Stimulated activated CD4-positive, alpha-beta T cell treated with anti-CD3 and anti-CD28 coated beads, Interleukin-15, amount 100 ng/mL, for 48 hours (primary cell): Measurements from ENCODE around the gene CCDC112.
"Not testable (repeated sequence)": the region's sequence is repeated elsewhere in the genome, so short reads cannot be mapped to it uniquely, and the experiment has no call there.

Experiments
- DNase-seq, 2 donors: peaks; one replicate each; pipeline ENCODE4 v3.0.0-alpha.2; 2020; ENCODE audit warnings: low read depth in 2 of 2

Gene CCDC112, protein sequence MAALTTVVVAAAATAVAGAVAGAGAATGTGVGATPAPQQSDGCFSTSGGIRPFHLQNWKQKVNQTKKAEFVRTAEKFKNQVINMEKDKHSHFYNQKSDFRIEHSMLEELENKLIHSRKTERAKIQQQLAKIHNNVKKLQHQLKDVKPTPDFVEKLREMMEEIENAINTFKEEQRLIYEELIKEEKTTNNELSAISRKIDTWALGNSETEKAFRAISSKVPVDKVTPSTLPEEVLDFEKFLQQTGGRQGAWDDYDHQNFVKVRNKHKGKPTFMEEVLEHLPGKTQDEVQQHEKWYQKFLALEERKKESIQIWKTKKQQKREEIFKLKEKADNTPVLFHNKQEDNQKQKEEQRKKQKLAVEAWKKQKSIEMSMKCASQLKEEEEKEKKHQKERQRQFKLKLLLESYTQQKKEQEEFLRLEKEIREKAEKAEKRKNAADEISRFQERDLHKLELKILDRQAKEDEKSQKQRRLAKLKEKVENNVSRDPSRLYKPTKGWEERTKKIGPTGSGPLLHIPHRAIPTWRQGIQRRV

DNA sequence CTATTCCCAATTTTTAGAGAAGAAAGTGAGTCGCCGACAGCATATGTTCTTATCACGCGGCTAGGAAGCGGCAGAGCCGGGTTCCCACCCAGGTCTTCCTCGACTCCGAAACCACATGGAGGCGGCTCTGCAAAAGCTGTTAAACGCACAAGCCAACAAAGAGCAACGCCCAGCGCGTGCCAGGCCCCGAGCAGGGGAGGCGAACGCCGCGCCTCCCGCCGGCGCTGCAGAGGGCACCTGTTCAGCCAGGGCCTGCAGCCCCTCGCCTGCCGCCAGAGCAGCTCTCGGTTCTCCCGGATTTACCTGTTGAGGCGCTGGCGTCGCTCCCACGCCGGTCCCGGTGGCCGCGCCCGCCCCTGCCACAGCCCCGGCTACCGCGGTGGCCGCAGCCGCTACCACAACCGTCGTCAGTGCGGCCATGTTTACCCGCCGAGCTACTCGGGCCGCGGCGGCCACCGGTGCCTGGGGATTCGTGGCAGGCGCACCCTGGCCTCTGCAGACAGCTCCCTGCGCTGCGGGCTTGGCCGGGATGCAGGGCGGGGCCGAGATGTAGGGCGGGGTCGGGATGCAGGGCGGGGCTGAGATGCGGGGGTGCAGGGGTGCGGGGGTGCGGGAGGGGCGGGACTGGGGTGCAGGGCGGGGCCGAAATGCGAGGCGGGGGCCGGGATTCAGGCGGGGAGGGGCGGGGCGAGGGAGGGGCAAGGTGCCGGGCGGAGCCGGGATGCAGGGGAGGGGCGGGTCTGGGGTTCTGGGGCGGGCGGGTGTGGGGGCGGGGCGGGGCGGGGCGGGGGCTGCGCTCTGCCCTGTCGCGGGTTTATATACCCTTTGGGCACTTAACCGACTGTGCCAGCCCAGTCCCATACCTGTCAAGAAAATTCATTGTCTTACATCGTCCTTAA, at the start of gene CCDC112:
TSS of gene CCDC112 (minus strand) at position 531 of the 899 bp plus-strand sequence. CDS start at position 420, 111 bp downstream.
- DNase-seq: peak; percentile 65 to 80

DNA sequence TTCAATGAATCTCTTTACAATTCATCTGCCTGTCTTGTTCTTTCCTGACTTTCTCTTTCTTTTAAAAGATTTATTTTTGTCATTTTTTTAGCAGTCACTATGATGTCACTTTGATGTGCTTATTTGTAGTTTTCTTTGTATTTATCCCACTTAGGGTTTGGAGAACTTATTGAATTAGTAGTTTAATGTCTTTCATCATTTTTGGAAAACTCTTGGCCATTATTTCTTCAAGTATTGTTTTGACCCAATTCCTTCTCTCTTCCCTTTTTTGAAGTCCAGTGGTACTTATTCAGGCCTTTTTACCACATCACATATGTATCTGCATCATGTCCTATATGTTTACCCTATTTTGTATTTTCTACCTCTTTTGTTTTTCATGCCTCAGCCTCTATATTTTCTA, 48.9 kb upstream of the CCDC112 start:
- DNase-seq: no peak

DNA sequence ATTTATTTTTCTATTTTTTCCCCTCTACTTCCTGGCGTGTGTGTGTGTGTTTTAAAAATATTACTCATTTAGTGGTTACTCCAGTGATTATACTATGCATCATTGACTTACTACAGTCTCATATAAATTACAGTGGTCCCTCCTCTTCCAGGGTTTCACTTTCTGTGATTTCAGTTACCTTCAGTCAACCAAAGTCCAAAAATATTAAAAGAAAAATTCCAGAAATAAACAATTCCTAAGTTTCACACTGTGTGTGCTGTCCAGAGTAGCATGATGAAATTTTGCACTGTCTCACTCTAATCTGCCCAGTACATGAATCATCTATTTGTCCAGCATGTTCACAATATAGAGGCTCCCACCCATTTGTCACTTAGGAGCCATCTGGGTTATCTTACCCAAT, 47.4 kb upstream of the CCDC112 start:
- no peak for DNase-seq

DNA sequence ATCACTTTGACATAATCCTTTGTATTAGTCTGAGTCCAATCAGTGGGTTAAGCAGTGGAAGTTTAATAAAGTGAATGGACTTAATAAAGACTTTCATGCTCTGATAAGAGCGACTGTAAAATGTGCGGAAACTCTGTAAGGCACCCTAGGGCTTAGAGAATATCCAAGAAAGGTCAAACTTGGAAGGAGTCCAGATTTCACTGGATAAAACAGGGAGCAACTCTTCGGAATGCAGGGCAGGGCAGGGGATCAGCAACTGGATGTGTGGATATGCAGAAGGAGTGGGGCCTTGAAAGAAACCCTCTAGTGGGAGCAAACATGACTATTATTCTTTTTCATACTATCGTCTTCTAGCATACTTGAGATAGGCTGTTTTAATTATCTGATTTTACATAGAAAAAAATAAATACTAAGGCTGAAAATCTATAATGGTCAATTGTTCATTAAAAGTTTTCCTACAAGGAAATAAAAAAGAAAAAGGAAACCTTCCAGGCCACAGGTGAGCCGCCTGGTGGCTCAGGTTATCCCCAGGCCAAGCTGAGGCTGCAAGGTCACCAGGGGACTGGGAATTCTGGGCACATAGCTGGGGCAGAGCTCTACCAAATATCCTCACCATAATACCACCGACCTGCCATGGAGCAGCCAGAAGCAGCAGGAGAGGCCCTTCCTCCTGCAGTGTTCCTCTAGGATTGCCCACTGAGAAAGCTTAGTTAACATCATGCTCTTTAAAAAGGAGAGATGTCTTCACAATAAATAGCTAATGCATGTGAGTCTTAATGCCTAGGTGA, 46.3 kb upstream of the CCDC112 start:
- no peak for DNase-seq

DNA sequence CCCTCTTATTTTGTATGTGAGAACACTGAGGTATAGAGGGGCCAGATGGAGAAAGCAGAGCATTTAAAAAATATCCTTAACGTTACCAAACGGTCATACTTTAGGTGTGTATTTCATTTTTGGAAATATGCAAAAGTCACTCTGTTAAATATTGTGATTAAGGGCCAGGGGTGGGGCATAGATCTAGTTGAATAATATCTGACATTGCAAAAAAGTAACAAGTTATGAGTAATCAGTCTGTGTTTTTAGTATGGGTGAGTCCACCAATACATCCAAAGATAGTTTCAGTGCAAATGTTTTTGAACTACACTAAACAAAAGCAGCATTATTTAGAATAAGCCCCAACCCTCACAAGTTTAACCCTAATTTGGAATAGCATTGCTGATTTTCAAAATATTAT, 45.3 kb upstream of the CCDC112 start:
- DNase-seq: no peak

DNA sequence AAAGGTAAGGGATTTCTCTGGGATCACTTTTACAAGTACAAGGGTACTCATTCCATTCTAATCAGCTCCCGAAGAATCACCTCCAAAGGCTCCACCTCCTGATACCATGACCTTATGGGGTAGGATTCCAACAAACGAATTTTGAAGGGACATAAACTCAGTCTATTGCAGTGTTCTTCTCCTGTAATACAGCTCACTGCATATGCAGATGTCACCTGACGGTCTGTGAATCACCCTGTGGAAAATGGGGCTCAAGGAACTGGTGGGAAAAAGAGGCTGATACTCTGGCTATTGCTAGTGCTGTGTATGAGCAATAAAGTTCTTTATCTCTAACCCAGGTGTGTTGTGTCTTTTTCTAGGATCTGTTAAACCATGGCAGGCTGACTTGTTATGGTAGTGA, 42.4 kb upstream of the CCDC112 start:
- DNase-seq: no peak

DNA sequence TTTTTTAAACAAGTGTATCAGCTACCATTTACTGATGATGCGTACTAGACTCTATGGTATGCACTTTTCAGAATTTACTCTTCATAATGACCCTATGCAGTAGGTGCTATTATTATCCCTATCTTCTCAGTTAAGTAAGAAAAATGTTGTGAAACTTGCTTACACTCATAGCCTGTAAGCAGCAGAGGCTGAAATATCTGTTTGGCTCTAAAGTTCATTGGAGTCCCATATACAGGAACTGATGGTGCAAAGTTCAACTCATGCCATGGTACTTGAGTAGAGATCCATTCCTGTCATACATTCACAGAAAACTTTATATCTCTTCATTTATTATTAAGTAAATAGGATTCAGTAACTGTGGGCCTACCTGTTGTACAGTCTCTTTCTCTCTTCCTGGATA, 41.4 kb upstream of the CCDC112 start:
- DNase-seq: no peak

DNA sequence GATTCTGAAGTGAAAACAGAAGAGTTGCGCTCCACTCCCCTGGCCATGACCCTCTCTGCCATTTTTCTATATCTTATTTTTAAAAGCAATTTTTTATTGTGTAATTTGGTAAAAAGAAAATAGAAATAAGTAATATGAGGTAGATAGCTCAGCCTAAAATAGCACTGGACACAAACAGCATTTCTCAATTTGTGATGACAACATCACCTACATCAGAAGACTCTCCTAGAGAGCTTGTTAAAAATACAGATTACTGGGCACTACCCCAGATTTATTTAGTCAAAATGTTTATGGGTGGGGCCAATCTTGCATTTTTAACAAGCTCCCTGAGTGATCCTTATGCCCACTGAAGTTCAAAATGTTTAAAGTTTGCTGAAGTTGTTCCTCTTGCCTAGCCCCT, 40.5 kb upstream of the CCDC112 start:
- no peak for DNase-seq

DNA sequence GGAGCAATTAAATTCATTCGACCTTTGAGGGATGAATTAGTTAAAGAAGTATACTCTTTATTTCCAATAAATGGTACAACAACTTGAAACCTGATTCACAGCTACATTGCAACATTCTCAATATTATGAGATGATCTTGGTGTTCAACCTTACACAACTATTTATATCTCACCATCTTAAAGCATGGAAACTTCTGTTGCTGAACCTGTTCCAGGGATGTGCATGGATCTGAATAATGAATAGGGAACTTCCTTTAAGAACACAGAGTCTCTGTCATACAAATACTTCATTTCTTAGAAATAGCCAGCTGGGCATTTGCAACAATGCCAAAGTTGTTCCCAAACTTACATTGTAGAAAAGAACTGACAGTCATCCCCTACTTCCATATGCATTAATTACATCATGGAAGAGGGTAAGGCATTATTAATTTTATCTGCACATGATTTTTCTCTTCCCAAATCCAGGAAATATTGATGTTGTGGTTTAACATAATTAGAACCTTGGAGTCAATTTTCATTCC, 39.8 kb upstream of the CCDC112 start:
- no peak for DNase-seq

DNA sequence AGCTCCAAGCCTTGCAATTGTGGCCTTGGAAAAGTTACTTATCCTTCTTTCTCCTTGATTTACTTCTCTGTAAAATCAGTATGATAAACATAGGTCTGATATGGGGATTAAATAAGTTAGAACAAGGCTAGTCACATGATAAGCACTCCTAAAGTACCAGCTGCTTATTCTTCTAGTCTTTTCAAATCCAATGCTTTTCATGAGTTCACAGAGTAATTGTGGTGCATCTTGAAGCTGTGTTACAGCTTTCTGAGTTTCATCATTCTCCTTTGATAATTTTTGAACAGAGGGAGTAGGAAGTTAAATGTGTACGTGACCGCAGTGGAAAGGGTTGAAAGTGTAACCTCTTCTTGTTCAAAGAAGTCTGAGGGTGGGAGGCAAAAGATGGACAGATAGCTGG, 38.8 kb upstream of the CCDC112 start:
- DNase-seq: no peak

DNA sequence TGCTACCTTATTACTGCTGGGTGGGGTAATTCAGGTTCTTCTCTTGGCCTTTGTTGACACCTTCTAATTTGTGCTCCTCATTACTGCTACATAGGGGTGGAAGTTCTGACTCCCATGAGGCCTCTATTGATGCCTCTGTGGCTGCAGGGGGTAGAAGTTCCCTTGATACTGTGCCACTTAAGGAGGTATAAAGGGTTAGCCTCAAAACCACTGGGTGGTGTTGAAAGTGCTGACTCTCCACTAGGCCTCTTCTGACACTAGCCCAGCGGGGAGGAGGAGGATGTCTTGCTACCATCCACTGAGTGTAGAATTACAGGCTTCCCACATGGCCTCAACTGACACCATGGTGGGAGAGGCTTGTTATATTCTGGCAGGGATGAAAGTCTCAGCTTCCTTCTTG, 36.7 kb upstream of the CCDC112 start:
- no peak for DNase-seq

DNA sequence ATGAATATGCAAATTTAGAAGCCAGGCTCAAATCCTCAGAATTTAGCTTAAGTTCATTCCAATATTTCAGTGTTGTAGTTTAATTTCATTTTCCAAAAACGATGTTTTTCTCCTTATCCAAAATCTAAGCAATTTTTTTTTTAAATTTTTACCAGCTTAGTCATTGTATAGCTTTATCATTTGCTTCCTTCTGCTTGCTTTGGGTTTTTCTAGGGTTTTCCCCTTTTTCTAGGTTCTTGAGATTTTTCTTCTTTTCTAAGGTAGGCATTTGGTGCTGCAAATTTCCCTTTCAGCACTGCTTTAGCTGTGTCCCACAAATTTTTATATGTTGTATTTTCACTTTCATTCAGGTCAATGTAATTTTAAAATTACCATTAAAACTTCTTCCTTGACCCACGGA, 34.4 kb upstream of the CCDC112 start:
- DNase-seq: no peak

DNA sequence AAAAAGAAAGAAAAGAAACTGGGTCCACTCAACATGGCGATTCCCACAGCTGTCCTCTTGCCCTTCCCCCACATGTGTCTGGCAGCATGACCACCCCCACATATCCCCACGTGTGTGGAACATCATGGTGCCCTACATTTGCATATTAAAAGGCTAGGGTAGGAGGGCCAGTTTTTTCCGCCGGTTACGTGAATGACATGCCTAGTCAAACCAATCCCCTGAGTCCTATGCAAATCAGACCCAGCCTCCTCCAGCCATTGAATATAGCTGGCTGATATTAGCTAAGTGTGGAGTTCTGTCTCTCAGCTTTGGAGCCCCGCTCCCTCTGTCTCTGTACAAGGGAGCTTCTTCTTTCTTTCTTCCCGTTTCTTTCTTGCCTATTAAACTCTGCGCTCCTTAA, 33.0 kb upstream of the CCDC112 start:
- no peak for DNase-seq

DNA sequence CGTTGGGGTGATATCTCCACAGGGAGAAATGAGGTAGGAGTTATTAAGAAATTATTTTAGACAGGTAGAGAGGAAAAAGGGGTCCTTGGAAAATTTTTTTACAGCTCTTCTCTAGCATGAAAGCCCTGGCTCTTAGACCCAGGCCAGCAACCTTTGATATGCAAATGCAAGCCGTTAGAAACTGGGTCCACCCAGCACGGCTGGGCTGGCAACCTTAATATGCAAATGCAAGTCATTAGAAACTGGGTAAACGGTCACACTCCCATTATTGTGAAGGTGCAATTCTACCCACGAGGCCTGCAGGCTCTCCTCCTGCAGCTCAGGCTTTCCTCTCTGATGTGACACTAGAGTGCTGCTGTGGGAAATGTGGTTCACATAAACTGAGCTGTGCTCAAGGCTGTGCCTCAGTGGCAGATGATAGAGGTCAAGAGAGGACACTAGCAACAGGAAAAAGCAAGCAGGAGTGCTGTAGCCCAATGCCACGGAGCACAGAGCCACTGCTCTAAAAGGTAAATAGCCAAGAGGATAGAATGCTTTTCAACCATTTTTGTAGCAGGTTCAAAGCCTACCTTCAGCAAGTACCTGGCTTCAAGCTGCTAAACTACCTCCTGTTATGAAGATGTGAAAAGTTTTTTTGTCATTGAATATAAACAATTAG, 32.3 kb upstream of the CCDC112 start:
- not testable (repeated sequence) for DNase-seq

DNA sequence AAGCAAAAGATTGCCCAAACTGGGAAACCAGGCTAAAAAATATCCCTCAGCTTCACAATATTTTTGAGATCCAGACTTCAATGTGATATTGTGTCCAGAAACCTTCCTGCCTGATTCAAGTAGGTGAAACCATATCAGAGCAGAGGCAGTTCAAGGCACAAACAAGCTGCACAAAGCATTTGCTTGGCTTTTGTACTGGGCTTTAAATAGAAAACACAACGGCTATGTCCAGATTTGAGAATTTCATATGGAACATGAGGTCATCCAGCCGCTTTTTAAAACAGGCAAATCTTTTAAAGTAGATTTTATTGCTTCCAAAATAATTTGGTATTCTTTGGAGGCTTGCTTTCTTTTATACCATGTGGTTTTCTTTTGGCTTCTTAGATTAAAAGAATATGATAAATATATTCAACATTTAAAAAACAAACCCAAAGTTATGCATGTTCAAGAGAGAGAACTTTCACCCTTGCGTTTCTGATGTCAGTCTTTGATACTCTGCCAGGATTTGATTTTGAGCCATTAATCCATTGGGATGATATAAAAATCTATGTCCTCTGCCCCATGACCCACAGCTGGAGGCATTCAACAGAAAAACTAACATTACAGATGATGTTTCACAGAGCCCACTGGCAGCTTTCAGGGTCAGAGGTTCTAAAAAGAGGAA, 29.0 kb upstream of the CCDC112 start:
- no peak for DNase-seq

DNA sequence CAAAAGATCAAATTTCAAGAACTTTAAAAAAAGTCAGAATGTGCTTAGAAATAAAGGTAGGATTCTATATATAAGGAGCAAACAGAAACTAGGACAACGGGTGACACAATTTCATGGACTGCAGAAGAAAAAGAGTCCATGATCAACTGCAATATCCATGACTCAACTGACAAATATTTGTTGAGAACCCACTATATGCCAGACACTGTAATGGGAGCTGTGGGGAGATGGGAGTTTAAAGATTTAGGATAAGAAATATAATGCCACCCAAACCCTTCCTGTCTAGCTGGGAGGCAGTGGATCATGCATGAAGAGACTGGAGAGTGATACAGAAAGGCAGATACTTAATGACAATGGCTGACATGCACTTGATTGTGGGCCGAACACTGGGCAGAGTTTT, 27.6 kb upstream of the CCDC112 start:
- no peak for DNase-seq

DNA sequence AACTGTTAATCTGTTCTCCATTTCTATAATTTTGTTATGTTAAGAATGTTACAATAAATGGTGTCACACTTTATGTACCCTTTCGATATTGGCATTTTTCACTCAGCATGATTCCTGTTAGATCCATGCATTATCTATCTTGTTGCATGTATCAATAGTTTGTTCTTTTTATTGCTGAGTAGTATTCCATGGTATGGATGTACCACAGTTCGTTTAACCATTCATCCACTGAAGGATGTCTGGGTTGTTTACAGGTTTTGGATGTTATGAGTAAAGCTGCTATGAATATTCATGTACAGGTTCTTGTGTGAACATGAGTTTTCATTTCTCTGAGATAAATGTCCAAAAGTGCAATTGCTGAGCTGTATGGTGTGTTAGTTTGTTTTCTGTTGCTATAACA, 26.3 kb upstream of the CCDC112 start:
- DNase-seq: no peak

DNA sequence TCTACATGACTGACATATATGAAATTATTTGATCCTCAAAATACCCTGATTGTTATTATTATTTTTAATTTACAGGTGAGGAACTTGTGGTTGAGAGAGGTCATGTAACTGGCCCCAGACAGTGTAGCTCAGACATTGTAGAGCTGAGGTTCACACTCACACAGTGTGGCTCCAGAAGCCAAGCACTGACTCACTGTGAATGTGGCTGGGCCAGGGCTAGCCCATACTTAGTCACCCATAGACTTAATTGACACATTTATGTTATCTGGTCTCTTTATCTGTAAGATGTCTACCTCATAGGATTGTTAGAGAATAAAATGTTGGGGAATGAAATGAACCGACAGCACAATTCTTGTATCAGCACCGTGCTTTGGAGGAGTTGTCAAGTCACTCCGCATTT, 24.9 kb upstream of the CCDC112 start:
- DNase-seq: no peak

DNA sequence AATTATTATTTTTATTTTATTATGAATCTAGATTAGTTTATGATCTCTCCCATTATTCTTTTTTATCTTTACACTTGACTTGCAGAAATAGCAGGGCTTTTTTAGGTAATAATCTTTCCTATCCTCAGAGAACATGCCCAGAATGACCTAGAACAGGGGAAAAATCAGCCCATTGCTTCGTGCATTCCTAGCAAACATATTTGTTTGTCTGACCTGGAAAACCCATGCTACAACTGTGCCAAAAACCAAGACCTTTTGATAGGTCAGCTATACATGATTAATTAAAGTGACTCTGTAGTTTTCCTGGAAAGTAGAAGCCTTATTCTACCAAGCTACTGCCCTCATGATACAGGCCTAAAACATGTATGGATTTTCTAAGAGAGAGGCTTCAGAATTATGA, 24.1 kb upstream of the CCDC112 start:
- DNase-seq: no peak

DNA sequence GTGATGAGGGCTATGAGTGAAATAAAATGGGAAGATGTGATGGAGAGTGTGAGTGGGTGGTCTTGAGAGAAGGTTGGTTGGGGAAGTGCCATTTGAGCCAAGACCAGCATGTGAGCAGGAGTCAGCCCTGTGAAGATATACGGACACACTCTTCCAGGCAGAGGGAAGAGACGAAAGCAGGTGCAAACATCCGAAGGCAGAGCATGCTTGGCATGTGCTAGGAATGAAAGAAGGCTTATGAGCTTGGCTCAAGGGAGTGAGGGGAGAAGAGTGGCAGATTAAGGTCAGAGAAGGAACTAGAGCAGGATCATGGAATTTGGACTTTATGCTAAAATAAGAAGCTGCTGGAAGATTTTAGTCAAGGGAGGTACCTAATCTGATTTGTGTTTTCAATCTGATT, 23.6 kb upstream of the CCDC112 start:
- no peak for DNase-seq

DNA sequence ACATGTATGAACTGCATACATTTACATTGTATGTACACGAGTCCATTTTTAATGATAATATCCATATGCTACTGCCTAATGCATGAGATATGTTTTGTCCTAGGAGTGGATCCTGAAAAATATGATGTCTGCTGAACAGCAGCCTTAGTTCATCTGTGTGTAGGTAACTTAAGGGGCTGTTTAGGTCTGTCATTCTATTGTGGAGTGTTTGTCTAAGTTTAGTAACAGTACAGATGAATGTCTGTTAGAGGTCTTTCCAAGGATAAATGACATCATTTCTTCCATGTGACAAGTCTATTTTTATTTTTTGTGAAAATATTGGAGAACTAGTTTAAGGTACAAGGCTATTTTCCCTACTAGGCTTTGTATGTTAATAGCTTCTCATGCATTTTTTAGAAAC, 22.6 kb upstream of the CCDC112 start:
- DNase-seq: no peak
